Sigmoid colon (tissue), 7 donors: ENCODE results near the gene GSK3B. TPM values are rescaled to one million over a fixed set of nuclear protein-coding genes. Genes with fewer than 3 reads are reported as not detected.

Source experiments
- DNase-seq: peaks from one replicate; pipeline ENCODE4 v3.0.0-alpha.2; 2019
- H3K27ac ChIP-seq, 4 donors: fragments of 200-600 bp; sonication (generic); one replicate each; pipeline ENCODE4 v1.5.1; 2016 to 2019; ENCODE audit warnings: mild to moderate bottlenecking in 1 of 4
- H3K27me3 ChIP-seq, 3 donors: fragments of 200-600 bp; sonication (generic); one replicate each; pipeline ENCODE4 v1.5.1; 2019; ENCODE audit warnings: mild to moderate bottlenecking in 1 of 3
- H3K36me3 ChIP-seq, 4 donors: fragments of 200-600 bp; sonication (generic); one replicate each; pipeline ENCODE4 v1.5.1; 2016 to 2019
- H3K4me1 ChIP-seq, 4 donors: fragments of 200-600 bp; sonication (generic); one replicate each; pipeline ENCODE4 v1.5.1; 2017 to 2019
- H3K4me3 ChIP-seq, 4 donors: fragments of 200-600 bp; sonication (generic); one replicate each; pipeline ENCODE4 v1.5.1; 2017 to 2019; ENCODE audit warnings: mild to moderate bottlenecking in 2 of 4, moderate library complexity in 1 of 4
- H3K9me3 ChIP-seq, 4 donors: fragments of 200-600 bp in 3 of 4; sonication (generic) in 3 of 4; one replicate each; pipeline versions ENCODE4 v1.5.1 to v1.6.1; 2013 to 2019
- EP300 ChIP-seq, 4 donors: sonication (generic); formaldehyde crosslinking; IDR thresholded peaks; one replicate each; pipeline ENCODE4 v1.6.1; 2017; ENCODE audit warnings: antibody characterized with exemption in 4 of 4
- POLR2A ChIP-seq, 2 donors: fragments of 450-650 bp; IDR thresholded peaks; one replicate each; pipeline ENCODE4 v1.6.1; 2016; ENCODE audit warnings: antibody characterized with exemption in 2 of 2, mild to moderate bottlenecking in 2 of 2, moderate library complexity in 2 of 2
- POLR2AphosphoS5 ChIP-seq, 4 donors: sonication (generic); formaldehyde crosslinking; IDR thresholded peaks; one replicate each; pipeline ENCODE4 v1.6.1; 2017; ENCODE audit warnings: antibody characterized with exemption in 4 of 4
- WGBS, 2 donors: extraction: QIAGEN DNeasy Blood & Tissue Kit; methylation state at CpG; one replicate each; pipeline ENCODE4 v1.1.7; 2013; 5-methylcytosine and 5-hydroxymethylcytosine counted together
- intact Hi-C: fragments of 100-400 bp; cut with DNase I; formaldehyde crosslinking; loops from one replicate; pipeline ENCODE4 v1.15.1; 2023
- polyA plus RNA-seq, 3 donors: library from polyadenylated mRNA; stranded (reverse); fragments of 200-250 nt; gene quantifications; one replicate each; pipeline ENCODE4 v1.2.3, GENCODE V29; 2013
- total RNA-seq, 4 donors: library from RNA; depleted of rRNA; stranded (reverse); fragments of >200 nt; gene quantifications; one replicate each; pipeline ENCODE4 v1.1.0, GENCODE V29; 2016
- TF ChIP-seq, protein P1 (sequence below), 4 experiments: fragments of 450-650 bp in 3 of 4; fragments of 200-600 bp in 1 of 4; IDR thresholded peaks; one replicate each; pipeline ENCODE4 v1.5.1; 2016 to 2019; ENCODE audit warnings: antibody characterized with exemption in 4 of 4, mild to moderate bottlenecking in 3 of 4, moderate library complexity in 2 of 4
- donor health status: healthy with polysubstance abuse.
- donor health status: Bipolar disorder and iron deficiency.
- donor health status: healthy.

The GSK3B gene
- total and polyA plus RNA-seq, 7 donors: 11.4 to 36.8 (median 23.2) TPM

DNA sequence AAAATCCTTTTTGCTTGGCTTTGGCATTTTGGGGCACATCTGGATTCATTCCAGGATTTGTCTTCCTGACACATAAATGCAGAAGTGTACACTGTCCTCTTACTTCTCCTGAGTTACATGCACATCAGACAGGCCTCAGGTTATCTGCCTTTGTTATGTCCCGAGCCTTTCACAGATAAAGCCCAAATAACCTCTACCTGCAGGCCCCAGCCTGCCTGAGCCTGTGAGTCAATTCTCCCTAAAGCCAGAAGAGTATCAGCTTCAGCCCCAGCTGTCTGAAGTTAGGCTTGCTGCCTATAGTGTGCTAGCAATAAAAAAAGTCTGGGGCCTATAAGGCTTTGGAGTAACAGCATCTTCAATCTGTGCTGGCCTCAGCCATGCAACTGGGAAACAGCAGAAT lies 17.7 kb upstream of the GSK3B start:
- H3K27ac ChIP-seq: no peak overlapping the region
- H3K4me1 ChIP-seq: no peaks in the 10 kb centered on the region
- DNase-seq: no peak
- intact Hi-C loops: no loop called here
- H3K27me3 ChIP-seq: no peaks in the 10 kb centered on the region
- no peaks in the 10 kb centered on the region for H3K9me3 ChIP-seq
- TF ChIP-seq, protein P1, sequence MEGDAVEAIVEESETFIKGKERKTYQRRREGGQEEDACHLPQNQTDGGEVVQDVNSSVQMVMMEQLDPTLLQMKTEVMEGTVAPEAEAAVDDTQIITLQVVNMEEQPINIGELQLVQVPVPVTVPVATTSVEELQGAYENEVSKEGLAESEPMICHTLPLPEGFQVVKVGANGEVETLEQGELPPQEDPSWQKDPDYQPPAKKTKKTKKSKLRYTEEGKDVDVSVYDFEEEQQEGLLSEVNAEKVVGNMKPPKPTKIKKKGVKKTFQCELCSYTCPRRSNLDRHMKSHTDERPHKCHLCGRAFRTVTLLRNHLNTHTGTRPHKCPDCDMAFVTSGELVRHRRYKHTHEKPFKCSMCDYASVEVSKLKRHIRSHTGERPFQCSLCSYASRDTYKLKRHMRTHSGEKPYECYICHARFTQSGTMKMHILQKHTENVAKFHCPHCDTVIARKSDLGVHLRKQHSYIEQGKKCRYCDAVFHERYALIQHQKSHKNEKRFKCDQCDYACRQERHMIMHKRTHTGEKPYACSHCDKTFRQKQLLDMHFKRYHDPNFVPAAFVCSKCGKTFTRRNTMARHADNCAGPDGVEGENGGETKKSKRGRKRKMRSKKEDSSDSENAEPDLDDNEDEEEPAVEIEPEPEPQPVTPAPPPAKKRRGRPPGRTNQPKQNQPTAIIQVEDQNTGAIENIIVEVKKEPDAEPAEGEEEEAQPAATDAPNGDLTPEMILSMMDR (IDR thresholded peaks at IDR 0.05): no peak
- TF ChIP-seq EP300 (IDR thresholded peaks at IDR 0.05) (no peak), POLR2A (IDR thresholded peaks at IDR 0.05) (no peak), POLR2AphosphoS5 (IDR thresholded peaks at IDR 0.05) (no peak)
- no peak overlapping the region for H3K4me3 ChIP-seq
- WGBS, 2 donors: 98% methylated on average over 1 of the region's 1 CpG
- H3K36me3 ChIP-seq: no peaks in the 10 kb centered on the region

DNA sequence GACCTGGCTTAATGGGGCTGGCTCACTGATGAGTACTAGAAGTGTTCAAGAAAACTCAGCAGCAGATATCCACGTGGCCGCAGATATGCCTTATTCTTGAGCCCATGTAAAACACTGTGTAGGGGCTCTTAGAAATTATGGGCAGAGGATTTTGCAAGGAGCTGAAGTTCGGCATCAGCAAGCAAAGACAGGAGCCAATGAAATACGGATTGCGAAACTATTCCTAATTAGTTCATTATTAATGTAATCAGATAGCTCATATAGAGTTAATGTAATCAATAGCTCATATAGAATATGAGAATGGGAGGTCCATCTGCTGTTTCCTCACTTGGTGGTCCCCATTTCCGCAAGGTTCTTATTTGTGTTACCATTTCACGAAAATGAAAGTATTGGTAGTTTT lies 9.0 kb upstream of the GSK3B start:
- no peak for DNase-seq
- WGBS, 2 donors: 86 to 95% methylated on average over 7 of the region's 7 CpGs
- no peak overlapping the region for H3K27ac ChIP-seq
- H3K36me3 ChIP-seq: peaks cover 0 to 3% (median 0%) of the 10 kb centered on the region in 4 donors
- intact Hi-C loops: no loop called here
- H3K4me1 ChIP-seq: no peaks in the 10 kb centered on the region
- no peaks in the 10 kb centered on the region for H3K9me3 ChIP-seq
- TF ChIP-seq EP300 (IDR thresholded peaks at IDR 0.05) (no peak), POLR2A (IDR thresholded peaks at IDR 0.05) (no peak), POLR2AphosphoS5 (IDR thresholded peaks at IDR 0.05) (no peak)
- TF ChIP-seq, protein P1 (IDR thresholded peaks at IDR 0.05): no peak
- H3K4me3 ChIP-seq: no peak overlapping the region
- H3K27me3 ChIP-seq: no peaks in the 10 kb centered on the region

DNA sequence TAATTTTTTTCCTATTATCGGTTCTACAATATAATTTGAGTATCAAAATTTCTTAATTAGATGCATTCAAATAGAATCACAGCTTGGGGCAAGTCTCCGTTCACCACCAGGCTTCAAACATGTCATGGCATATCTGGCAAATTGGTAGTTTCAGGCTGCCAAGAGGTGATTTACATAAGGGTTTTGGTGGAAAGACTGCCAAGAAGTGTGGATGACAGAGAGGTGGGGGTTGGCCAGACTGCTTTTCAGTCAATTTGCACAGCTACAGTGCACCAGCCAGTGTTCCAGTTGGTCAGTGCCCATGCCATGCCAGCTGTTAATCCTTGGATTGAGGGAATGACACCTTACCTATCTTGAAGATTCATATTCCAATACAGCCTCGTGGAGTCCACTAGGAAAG lies 8.4 kb upstream of the GSK3B start:
- TF ChIP-seq POLR2AphosphoS5 (IDR thresholded peaks at IDR 0.05): no peak
- TF ChIP-seq, protein P1 (IDR thresholded peaks at IDR 0.05): no peak
- Histone ChIP-seq H3K4me1 (no peaks in the 10 kb centered on the region), H3K27ac (no peak overlapping the region), H3K36me3 (peaks cover 0 to 4% (median 0%) of the 10 kb centered on the region in 4 donors), H3K4me3 (no peak overlapping the region), H3K9me3 (no peaks in the 10 kb centered on the region), H3K27me3 (no peaks in the 10 kb centered on the region)
- intact Hi-C loops: no loop called here
- no peak for DNase-seq
- WGBS, 2 donors: 88 to 91% methylated on average over 3 of the region's 3 CpGs

DNA sequence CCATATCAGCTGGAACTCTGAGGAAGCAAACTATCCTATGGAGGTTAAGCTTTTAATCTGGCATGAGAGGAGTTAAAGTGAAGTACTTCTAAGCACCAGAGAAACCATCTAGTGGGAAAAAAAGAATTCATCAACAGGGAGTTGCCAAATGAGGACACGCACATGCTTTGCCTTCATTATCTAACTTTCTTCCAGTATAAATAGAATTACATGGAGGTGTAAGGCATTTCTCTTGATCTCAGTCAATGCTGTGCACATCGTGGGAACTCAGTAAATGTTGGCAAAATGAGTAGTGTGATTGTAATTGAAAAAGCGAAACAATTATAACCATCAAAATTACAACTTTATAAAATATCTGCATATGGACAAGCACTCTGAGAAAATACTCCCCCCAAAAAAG lies 8.0 kb upstream of the GSK3B start:
- 86 to 91% methylated on average over 3 of the region's 3 CpGs for WGBS, 2 donors
- H3K9me3 ChIP-seq: no peaks in the 10 kb centered on the region
- intact Hi-C loops: no loop called here
- H3K27ac ChIP-seq: no peak overlapping the region
- H3K4me1 ChIP-seq: peaks cover 0 to 3% (median under 1%) of the 10 kb centered on the region in 4 donors
- peaks cover 0 to 4% (median 0%) of the 10 kb centered on the region in 4 donors for H3K36me3 ChIP-seq
- DNase-seq: no peak
- no peak overlapping the region for H3K4me3 ChIP-seq
- no peaks in the 10 kb centered on the region for H3K27me3 ChIP-seq
- TF ChIP-seq, protein P1 (IDR thresholded peaks at IDR 0.05): no peak
- TF ChIP-seq EP300 (IDR thresholded peaks at IDR 0.05) (no peak), POLR2A (IDR thresholded peaks at IDR 0.05) (no peak), POLR2AphosphoS5 (IDR thresholded peaks at IDR 0.05) (no peak)

DNA sequence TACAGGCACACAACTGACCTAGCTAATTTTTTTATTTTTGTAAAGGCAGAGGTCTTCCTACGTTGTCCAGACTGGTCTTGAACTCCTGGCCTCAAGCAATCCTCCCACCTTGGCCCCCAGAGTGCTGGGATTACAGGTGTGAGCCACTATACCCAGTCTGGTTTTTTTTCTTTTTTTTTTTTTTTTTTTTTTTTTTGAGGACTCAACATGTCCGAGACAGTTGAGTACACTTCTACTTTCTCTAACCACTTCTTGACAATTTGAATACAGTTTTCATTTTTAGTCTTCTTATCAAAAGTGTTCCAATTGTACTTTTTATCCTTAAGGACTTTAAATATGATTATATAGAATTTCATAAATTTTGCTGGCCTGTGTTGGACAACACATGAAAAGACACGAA lies 7.4 kb upstream of the GSK3B start:
- Histone ChIP-seq H3K4me1 (peaks cover 0 to 9% (median 4%) of the 10 kb centered on the region in 4 donors), H3K36me3 (peaks cover 0 to 4% (median 0%) of the 10 kb centered on the region in 4 donors), H3K4me3 (no peak overlapping the region), H3K27ac (no peak overlapping the region), H3K27me3 (no peaks in the 10 kb centered on the region), H3K9me3 (no peaks in the 10 kb centered on the region)
- DNase-seq: no peak
- TF ChIP-seq POLR2AphosphoS5 (IDR thresholded peaks at IDR 0.05) (no peak), EP300 (IDR thresholded peaks at IDR 0.05) (no peak), POLR2A (IDR thresholded peaks at IDR 0.05) (no peak)
- TF ChIP-seq, protein P1 (IDR thresholded peaks at IDR 0.05): no peak
- intact Hi-C loops: no loop called here
- WGBS, 2 donors: 86 to 87% methylated on average over 3 of the region's 3 CpGs
